ENCODE measurements around the gene BARHL1.

Gene BARHL1

GRCh38 chr9:132622159-132622558 lies 39.8 kb downstream of the BARHL1 start (continued):
- no peak for TF ChIP-seq ZNF121 (tag by site-specific recombination; IDR thresholded peaks at IDR 0.05)
- no peak for TF ChIP-seq KLF7 (tag by site-specific recombination; IDR thresholded peaks at IDR 0.05; ENCODE audit: borderline replicate concordance)
- TF ChIP-seq ZNF112 (tag by site-specific recombination; IDR thresholded peaks at IDR 0.05), result no peak
- TF ChIP-seq WT1 (tag by site-specific recombination; IDR thresholded peaks at IDR 0.05), result no peak

- Histone ChIP-seq H3K27ac (ENCODE audit: extremely low read depth, low read depth, low read length) (no peak overlapping the region), H3K9me3 (ENCODE audit: control insufficient read depth, insufficient read depth, low read depth, low read length) (no peaks in the 10 kb centered on the region), H3K4me3 (ENCODE audit: low read depth, low read length) (no peak overlapping the region), H3K36me3 (ENCODE audit: control insufficient read depth in 2 of 2, insufficient read depth in 1 of 2, low read length in 2 of 2) (peaks cover 3 to 67% of the 10 kb centered on the region in 2 experiments; a peak in 2 of 3 replicates), H3K4me1 (ENCODE audit: control insufficient read depth, insufficient read depth, low read length) (no peaks in the 10 kb centered on the region)
- ChIA-PET CTCF (interaction anchor here (0.7 kb wide), 1 partner anchor 36 kb away, joined by 3 read pairs; no protein-coding TSS in a partner anchor), POLR2A (no interaction called here)
- TF ChIP-seq GLI2 (tag by site-specific recombination; IDR thresholded peaks at IDR 0.05; ENCODE audit: borderline replicate concordance, low read depth) (no peak), ZNF2 (tag by site-specific recombination; IDR thresholded peaks at IDR 0.05) (no peak), ZEB2 (tag by site-specific recombination; IDR thresholded peaks at IDR 0.05) (no peak), ZFP69B (tag by site-specific recombination; IDR thresholded peaks at IDR 0.05) (no peak), SP3 (tag by site-specific recombination; IDR thresholded peaks at IDR 0.05) (no peak), ZNF202 (tag by site-specific recombination; IDR thresholded peaks at IDR 0.05; ENCODE audit: borderline replicate concordance) (no peak), ZNF366 (tag by site-specific recombination; conservative IDR thresholded peaks at IDR 0.05) (no peak), ZNF292 (tag by site-specific recombination; IDR thresholded peaks at IDR 0.05; ENCODE audit: borderline replicate concordance, low read depth) (no peak), ZNF423 (tag by site-specific recombination; IDR thresholded peaks at IDR 0.05) (no peak), ZNF248 (tag by site-specific recombination; IDR thresholded peaks at IDR 0.05) (no peak), ZNF221 (tag by site-specific recombination; IDR thresholded peaks at IDR 0.05; ENCODE audit: borderline replicate concordance) (no peak), ZNF311 (tag by site-specific recombination; IDR thresholded peaks at IDR 0.05; ENCODE audit: borderline replicate concordance) (no peak), ZBTB49 (tag by site-specific recombination; IDR thresholded peaks at IDR 0.05; ENCODE audit: low read depth) (no peak)
Observed at GRCh38 chr9:132626285-132626684, 43.9 kb downstream of the BARHL1 start.

- Histone ChIP-seq H3K4me1 (ENCODE audit: control insufficient read depth, insufficient read depth, low read length) (no peaks in the 10 kb centered on the region), H3K9me3 (ENCODE audit: control insufficient read depth, insufficient read depth, low read depth, low read length) (no peaks in the 10 kb centered on the region), H3K4me3 (ENCODE audit: low read depth, low read length) (no peak overlapping the region), H3K36me3 (ENCODE audit: control insufficient read depth in 2 of 2, insufficient read depth in 1 of 2, low read length in 2 of 2) (peaks cover 3 to 69% of the 10 kb centered on the region in 2 experiments; a peak in 2 of 3 replicates), H3K27ac (ENCODE audit: extremely low read depth, low read depth, low read length) (no peak overlapping the region)
- no peak for TF ChIP-seq ZNF830 (tag by site-specific recombination; IDR thresholded peaks at IDR 0.05; ENCODE audit: low read depth)
- ChIA-PET CTCF (no interaction called here), POLR2A (no interaction called here)
Observed at GRCh38 chr9:132627106-132627505, 44.7 kb downstream of the BARHL1 start.

- Histone ChIP-seq H3K27ac (ENCODE audit: extremely low read depth, low read depth, low read length) (no peak overlapping the region), H3K4me1 (ENCODE audit: control insufficient read depth, insufficient read depth, low read length) (no peaks in the 10 kb centered on the region), H3K9me3 (ENCODE audit: control insufficient read depth, insufficient read depth, low read depth, low read length) (no peaks in the 10 kb centered on the region), H3K36me3 (ENCODE audit: control insufficient read depth in 2 of 2, insufficient read depth in 1 of 2, low read length in 2 of 2) (peaks cover 3 to 66% of the 10 kb centered on the region in 2 experiments; a peak in 2 of 3 replicates), H3K4me3 (ENCODE audit: low read depth, low read length) (no peak overlapping the region)
- ChIA-PET CTCF (no interaction called here), POLR2A (no interaction called here)
- no peak for TF ChIP-seq ZNF529 (tag by site-specific recombination; IDR thresholded peaks at IDR 0.05; ENCODE audit: insufficient replicate concordance)
- no peak for TF ChIP-seq ZNF211 (tag by site-specific recombination; IDR thresholded peaks at IDR 0.05; ENCODE audit: low read depth)
- TF ChIP-seq IKZF3 (tag by site-specific recombination; IDR thresholded peaks at IDR 0.05), result no peak
- no peak for TF ChIP-seq ZBTB10 (tag by site-specific recombination; IDR thresholded peaks at IDR 0.05)
- TF ChIP-seq ZIC2 (tag by site-specific recombination; IDR thresholded peaks at IDR 0.05), result no peak
- no peak for TF ChIP-seq ZNF112 (tag by site-specific recombination; IDR thresholded peaks at IDR 0.05)
- TF ChIP-seq ZNF830 (tag by site-specific recombination; IDR thresholded peaks at IDR 0.05; ENCODE audit: low read depth), result no peak
- TF ChIP-seq ZNF202 (tag by site-specific recombination; IDR thresholded peaks at IDR 0.05; ENCODE audit: borderline replicate concordance), result no peak
- no peak for TF ChIP-seq ZNF10 (tag by site-specific recombination; IDR thresholded peaks at IDR 0.05)
- no peak for TF ChIP-seq ZNF133 (tag by site-specific recombination; IDR thresholded peaks at IDR 0.05)
- TF ChIP-seq KLF1 (tag by site-specific recombination; IDR thresholded peaks at IDR 0.05), result no peak
- TF ChIP-seq ZNF23 (tag by site-specific recombination; IDR thresholded peaks at IDR 0.05; ENCODE audit: borderline replicate concordance), result no peak
Observed at GRCh38 chr9:132627594-132627993, 45.2 kb downstream of the BARHL1 start.
